HCEC 1CT (cell line): ENCODE results near the gene CCND1.
"Not testable (repeated sequence)": the region's sequence is repeated elsewhere in the genome, so short reads cannot be mapped to it uniquely, and the experiment has no call there.

Experiments
- DNase-seq: peaks from one replicate; pipeline ENCODE4 v3.0.0-alpha.2; 2017

The CCND1 gene

GRCh38 chr11:69618237-69618636 is 22.7 kb upstream of the CCND1 start:
- no peak for DNase-seq

- no peak for DNase-seq
Observed at GRCh38 chr11:69620683-69621290, 20.2 kb upstream of the CCND1 start.

- DNase-seq = not testable (repeated sequence)
Observed at GRCh38 chr11:69622097-69622681, 18.8 kb upstream of the CCND1 start.

GRCh38 chr11:69624293-69624692 is 16.7 kb upstream of the CCND1 start:
- DNase-seq = no peak

GRCh38 chr11:69625476-69625875 is 15.5 kb upstream of the CCND1 start:
- DNase-seq = no peak

GRCh38 chr11:69627551-69627950 is 13.4 kb upstream of the CCND1 start:
- no peak for DNase-seq

GRCh38 chr11:69630017-69630416 is 10.9 kb upstream of the CCND1 start:
- DNase-seq = no peak

GRCh38 chr11:69630424-69630823 is 10.5 kb upstream of the CCND1 start:
- no peak for DNase-seq

GRCh38 chr11:69632900-69633299 is 8.1 kb upstream of the CCND1 start:
- DNase-seq = no peak

- DNase-seq = no peak
Observed at GRCh38 chr11:69634069-69634468, 6.9 kb upstream of the CCND1 start.

- DNase-seq = no peak
Observed at GRCh38 chr11:69634590-69634989, 6.4 kb upstream of the CCND1 start.

- no peak for DNase-seq
Observed at GRCh38 chr11:69635195-69635594, 5.8 kb upstream of the CCND1 start.

- no peak for DNase-seq
Observed at GRCh38 chr11:69635804-69636511, 5.0 kb upstream of the CCND1 start.

- DNase-seq = peak; percentile 87
Observed at GRCh38 chr11:69636512-69637197, 4.3 kb upstream of the CCND1 start.

GRCh38 chr11:69637198-69637940 is 3.6 kb upstream of the CCND1 start:
- DNase-seq = no peak

- peak; percentile 54 for DNase-seq
Observed at GRCh38 chr11:69637941-69638871, 2.8 kb upstream of the CCND1 start.

- DNase-seq = peak; percentile 98
Observed at GRCh38 chr11:69638941-69639681, 1.8 kb upstream of the CCND1 start.

GRCh38 chr11:69639831-69640230 is 1.1 kb upstream of the CCND1 start:
- DNase-seq = no peak

GRCh38 chr11:69640260-69640994 is 529 bp upstream of the CCND1 start:
- DNase-seq = peak; percentile 64
